ENCODE data around the gene DACH1. TPM values are rescaled to one million over a fixed set of nuclear protein-coding genes. Genes with fewer than 3 reads are reported as not detected.
"Not testable (repeated sequence)": the region's sequence is repeated elsewhere in the genome, so short reads cannot be mapped to it uniquely, and the experiment has no call there.

Gene DACH1
- total RNA-seq, 1 donor from 2014 or later: 1.6 TPM

DNA sequence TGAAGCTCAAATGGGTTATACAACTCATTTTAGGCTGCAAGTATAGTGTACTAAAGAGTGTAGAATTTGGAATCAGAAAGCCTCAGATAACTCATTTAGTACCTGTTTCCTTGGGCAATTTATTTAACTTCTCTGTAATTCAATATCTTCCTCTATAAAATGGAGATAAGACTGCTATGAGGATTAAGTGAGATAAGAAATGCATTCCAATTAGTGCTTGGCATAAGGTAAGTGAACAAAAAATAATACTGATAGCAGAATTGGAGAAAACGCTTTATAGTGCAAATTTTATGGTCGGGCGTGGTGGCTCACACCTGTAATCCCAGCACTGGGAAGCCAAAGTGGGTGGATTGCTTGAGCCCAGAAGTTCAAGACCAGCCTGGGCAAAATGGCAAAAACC lies 25.0 kb downstream of the DACH1 start:
- Histone ChIP-seq H3K9me3 (ENCODE audit: insufficient read depth, low read depth, low read length) (no peaks in the 10 kb centered on the region), H4K20me1 (ENCODE audit: insufficient read depth, low read length) (no peaks in the 10 kb centered on the region), H3K79me2 (ENCODE audit: insufficient read depth, low read length) (no peaks in the 10 kb centered on the region), H3K4me1 (ENCODE audit: insufficient read depth, low read length) (no peaks in the 10 kb centered on the region), H3K4me2 (ENCODE audit: low read length) (no peak overlapping the region), H3K9ac (ENCODE audit: low read length) (no peak overlapping the region), H3K27me3 (ENCODE audit: insufficient read depth, low read length) (no peaks in the 10 kb centered on the region), H3K36me3 (ENCODE audit: insufficient read depth, low read length) (no peaks in the 10 kb centered on the region), H3K27ac (ENCODE audit: low read depth, low read length) (no peak overlapping the region), H3K4me3 (ENCODE audit: insufficient read depth, low read depth, low read length) (no peak overlapping the region), H2AFZ (ENCODE audit: low read depth, low read length) (no peak overlapping the region)
- H3K36me3 Mint-ChIP-seq (ENCODE audit: low read depth, unreplicated experiment): no peaks in the 10 kb centered on the region
- H3K9me3 Mint-ChIP-seq (ENCODE audit: unreplicated experiment): no peaks in the 10 kb centered on the region
- no peak for FAIRE-seq
- no peaks in the 10 kb centered on the region for H3K27me3 Mint-ChIP-seq (ENCODE audit: low read depth, unreplicated experiment)
- H3K4me1 Mint-ChIP-seq (ENCODE audit: low read depth, unreplicated experiment): no peaks in the 10 kb centered on the region
- no peak overlapping the region for H3K4me3 Mint-ChIP-seq (ENCODE audit: unreplicated experiment)
- TF ChIP-seq CTCF (IDR thresholded peaks at IDR 0.05; ENCODE audit: insufficient read depth, low read depth, low read length): no peak
- no peak for TF ChIP-seq EZH2 (IDR thresholded peaks at IDR 0.05; ENCODE audit: insufficient read depth, low read length)
- DNase-seq (ENCODE audit: low read depth): no peak
- no peak overlapping the region for H3K27ac Mint-ChIP-seq (ENCODE audit: unreplicated experiment)

DNA sequence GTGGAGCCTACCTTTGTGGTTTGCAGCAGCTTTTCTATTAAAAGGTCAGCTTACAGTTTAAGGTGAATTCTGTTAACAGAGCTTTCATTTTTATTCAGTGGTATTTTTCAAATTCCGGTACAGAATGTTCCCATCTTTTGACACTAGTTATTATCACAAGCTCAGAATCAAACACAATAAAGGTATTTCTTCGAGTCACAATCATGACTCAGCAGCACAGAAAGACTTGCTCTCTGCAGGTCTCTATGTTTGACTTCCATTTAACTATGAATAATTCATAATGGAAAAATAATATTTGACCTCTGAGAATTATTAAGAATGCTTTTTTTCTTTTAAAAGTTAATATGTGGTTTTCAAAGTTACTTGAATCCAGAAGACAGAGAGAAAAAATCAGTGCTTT lies 28.2 kb downstream of the DACH1 start:
- Mint-ChIP-seq H3K4me1 (ENCODE audit: low read depth, unreplicated experiment) (peaks cover 4% of the 10 kb centered on the region), H3K27ac (ENCODE audit: unreplicated experiment) (no peak overlapping the region), H3K4me3 (ENCODE audit: unreplicated experiment) (no peak overlapping the region), H3K36me3 (ENCODE audit: low read depth, unreplicated experiment) (no peaks in the 10 kb centered on the region), H3K9me3 (ENCODE audit: unreplicated experiment) (no peaks in the 10 kb centered on the region), H3K27me3 (ENCODE audit: low read depth, unreplicated experiment) (no peaks in the 10 kb centered on the region)
- Histone ChIP-seq H4K20me1 (ENCODE audit: insufficient read depth, low read length) (no peaks in the 10 kb centered on the region), H3K79me2 (ENCODE audit: insufficient read depth, low read length) (no peaks in the 10 kb centered on the region), H3K9me3 (ENCODE audit: insufficient read depth, low read depth, low read length) (no peaks in the 10 kb centered on the region), H3K4me3 (ENCODE audit: insufficient read depth, low read depth, low read length) (no peak overlapping the region), H3K4me2 (ENCODE audit: low read length) (no peak overlapping the region), H2AFZ (ENCODE audit: low read depth, low read length) (no peak overlapping the region), H3K4me1 (ENCODE audit: insufficient read depth, low read length) (no peaks in the 10 kb centered on the region), H3K36me3 (ENCODE audit: insufficient read depth, low read length) (no peaks in the 10 kb centered on the region), H3K9ac (ENCODE audit: low read length) (no peak overlapping the region), H3K27me3 (ENCODE audit: insufficient read depth, low read length) (no peaks in the 10 kb centered on the region), H3K27ac (ENCODE audit: low read depth, low read length) (no peak overlapping the region)
- no peak for DNase-seq (ENCODE audit: low read depth)
- no peak for FAIRE-seq
- TF ChIP-seq CTCF (IDR thresholded peaks at IDR 0.05; ENCODE audit: insufficient read depth, low read depth, low read length) (no peak), EZH2 (IDR thresholded peaks at IDR 0.05; ENCODE audit: insufficient read depth, low read length) (no peak)

- not testable (repeated sequence) for H3K9me3 Mint-ChIP-seq (ENCODE audit: unreplicated experiment); H2AFZ ChIP-seq (ENCODE audit: low read depth, low read length); H3K27ac Mint-ChIP-seq (ENCODE audit: unreplicated experiment); H3K36me3 ChIP-seq (ENCODE audit: insufficient read depth, low read length); DNase-seq (ENCODE audit: low read depth); H3K27me3 Mint-ChIP-seq (ENCODE audit: low read depth, unreplicated experiment); H3K9me3 ChIP-seq (ENCODE audit: insufficient read depth, low read depth, low read length); H3K27ac ChIP-seq (ENCODE audit: low read depth, low read length); H3K4me3 Mint-ChIP-seq (ENCODE audit: unreplicated experiment); H3K9ac ChIP-seq (ENCODE audit: low read length); H3K79me2 ChIP-seq (ENCODE audit: insufficient read depth, low read length); H4K20me1 ChIP-seq (ENCODE audit: insufficient read depth, low read length); H3K4me3 ChIP-seq (ENCODE audit: insufficient read depth, low read depth, low read length); H3K36me3 Mint-ChIP-seq (ENCODE audit: low read depth, unreplicated experiment); H3K27me3 ChIP-seq (ENCODE audit: insufficient read depth, low read length); FAIRE-seq; H3K4me1 Mint-ChIP-seq (ENCODE audit: low read depth, unreplicated experiment); H3K4me1 ChIP-seq (ENCODE audit: insufficient read depth, low read length); H3K4me2 ChIP-seq (ENCODE audit: low read length)
Observed at GRCh38 chr13:71837582-71837981, 29.4 kb downstream of the DACH1 start.
